GM21529 (cell line): ENCODE data around the gene PDE5A.

Experiments used
- ATAC-seq: cut with Tn5 transposase; IDR thresholded peaks from one replicate; pipeline ENCODE4 v1.9.1; 2021; ENCODE audit not compliant: unreplicated experiment

PDE5A gene

DNA sequence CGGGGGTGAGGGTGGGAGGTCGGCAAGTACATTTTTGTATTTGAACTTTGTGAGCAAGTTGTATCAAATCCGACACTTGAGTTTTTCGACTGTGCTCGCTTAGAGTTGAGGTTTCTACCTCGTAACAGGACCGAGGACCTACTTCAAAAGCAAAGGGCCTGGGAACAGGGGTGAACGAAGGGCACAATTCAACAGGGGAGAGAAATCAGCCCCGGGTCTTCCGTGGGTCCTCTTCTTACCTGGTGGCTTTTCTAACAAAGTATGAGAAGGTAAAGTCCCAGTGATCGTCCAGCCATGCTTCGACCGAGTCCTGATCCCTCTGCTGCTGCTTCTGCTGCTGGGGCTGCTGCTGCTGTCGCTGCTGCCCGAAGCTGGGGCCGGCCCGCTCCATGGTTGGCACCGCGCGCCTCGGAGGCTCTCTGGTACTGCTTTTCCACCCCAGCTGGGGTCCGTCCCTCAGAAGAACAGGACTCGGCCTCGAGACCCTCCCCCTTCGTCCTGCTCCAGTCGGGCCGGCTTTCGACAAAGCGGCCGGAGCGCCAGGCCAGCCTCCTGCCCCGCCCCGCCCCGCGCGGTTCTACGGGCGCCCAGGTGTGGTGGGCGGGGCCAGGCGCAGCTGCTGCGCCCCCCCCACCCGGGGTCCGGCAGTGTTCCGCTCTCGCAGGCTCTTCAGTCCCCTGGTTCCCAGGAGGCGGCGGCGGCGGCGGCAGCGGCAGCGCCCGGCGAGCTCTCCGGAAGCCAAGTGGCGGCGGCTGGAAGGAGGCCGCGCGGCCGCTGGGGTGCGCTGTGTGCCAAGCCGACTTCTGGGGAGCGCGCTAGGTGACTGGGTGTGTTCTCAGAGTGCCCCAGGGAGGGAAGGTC lies at the start of gene PDE5A:
Gene PDE5A, minus strand, starts transcription at position 524 of the 861 bp plus-strand sequence. Its CDS starts 133 bp downstream, at position 391.
- ATAC-seq: peak; percentile 91

DNA sequence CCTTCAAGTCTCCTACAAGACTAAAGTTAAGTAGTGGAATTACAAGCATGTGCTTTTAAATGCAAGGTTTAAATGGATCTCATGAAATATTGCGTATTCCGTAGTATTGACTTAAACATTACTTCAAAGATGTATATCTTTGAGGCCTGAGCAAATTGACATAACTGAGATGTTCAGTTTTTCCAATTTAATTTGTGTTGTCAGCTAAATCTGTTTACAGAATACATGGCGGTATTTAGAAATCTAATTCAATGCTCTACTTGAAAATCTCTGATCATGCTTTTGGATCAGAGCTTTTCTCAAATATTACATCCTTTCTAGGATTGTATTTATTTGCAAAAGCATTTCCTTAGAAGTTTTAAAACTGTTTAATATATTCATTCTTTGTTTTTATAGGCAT lies 47.5 kb upstream of the PDE5A start:
- no peak for ATAC-seq

DNA sequence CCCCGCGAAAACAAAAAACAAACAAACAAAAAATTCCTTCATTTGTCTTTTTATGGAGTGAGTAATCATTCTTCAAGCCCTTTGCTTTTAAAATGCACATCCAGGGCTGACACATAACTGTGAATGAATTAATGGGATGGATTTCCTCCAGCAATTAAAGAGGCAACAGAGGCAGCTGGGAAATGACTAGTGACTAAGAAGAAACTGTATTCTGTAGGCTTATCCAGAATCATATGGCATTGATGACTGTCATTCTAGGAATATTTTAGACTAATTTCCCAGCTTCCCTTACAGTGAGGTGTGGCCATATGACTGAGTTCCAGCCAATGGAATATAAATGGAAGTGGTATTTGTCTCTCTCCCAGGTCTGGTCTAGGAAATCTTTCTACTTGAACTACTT lies 46.8 kb upstream of the PDE5A start:
- ATAC-seq: no peak

DNA sequence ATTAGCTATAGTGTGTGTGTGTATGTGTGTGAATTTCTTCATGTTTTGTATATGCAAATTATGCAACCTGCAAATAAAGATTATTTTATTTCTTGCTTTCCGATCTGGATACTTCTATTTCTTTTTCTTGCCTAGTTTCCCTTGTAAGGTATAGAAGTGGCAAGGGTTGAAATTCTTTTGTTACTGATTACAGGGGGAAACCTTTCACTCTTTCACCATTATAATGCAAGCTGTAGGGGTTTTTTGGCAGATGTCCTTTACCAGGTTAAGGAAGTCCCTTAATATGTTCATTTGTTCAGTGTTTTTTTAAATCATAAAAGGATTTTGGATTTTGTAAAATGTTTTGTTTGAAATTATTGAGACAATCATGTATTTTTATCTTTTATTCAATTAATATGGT lies 44.3 kb upstream of the PDE5A start:
- ATAC-seq: no peak

DNA sequence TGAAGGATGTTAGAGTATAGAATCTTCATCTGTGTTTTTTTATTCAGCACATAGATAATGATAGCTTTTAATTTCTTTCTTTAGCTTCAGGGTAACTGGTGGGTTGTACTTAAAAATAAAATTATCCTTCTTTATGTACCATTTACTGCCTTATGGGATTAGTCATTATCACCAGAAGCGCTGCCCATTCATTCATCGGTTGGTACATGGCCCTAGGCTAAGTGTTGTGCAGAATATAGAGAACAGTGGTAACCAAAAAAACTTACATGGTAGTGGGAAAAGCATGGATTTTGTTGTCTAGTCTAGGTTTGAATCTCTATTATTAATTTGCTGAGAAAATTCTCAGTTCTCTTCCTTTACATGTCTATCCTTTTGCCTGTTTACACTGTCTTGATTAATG lies 43.5 kb upstream of the PDE5A start:
- ATAC-seq: no peak

DNA sequence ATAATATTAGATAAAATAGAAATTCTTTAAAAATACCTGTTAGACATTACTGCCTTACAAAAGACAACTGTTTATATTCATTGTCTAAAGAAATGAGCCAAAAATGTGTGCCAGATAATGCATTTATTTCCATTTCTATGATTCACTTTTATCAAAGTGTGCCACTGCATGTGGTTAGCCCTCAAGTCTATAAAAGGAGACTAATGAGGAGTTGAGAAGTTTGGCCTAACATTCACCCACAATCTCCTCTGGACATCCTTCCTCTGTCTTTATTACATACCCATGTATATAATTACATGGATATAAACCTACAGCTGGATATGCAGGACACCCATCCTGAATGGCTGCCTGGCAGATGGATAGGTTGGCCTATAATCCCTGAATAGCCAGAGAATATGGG lies 42.6 kb upstream of the PDE5A start:
- ATAC-seq: no peak

DNA sequence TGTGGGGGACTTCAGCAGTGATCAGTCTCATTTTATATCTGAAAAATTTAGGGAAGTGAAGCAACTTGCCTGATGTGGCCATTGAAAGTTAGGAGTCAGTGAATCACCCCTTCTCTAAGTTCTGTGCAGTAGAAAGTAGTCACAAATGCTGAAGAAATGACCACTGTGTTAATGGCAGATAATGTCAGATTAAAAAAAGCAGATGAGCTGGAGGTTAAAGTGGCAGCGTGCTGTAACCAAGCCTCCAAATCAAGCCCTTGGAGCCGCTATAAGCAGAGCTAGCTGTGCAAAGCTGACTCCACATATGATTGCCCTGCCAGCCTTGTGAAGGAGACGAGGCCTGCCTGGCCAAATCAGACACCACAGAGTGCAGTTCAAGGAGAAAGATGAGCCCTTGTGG lies 39.2 kb upstream of the PDE5A start:
- no peak for ATAC-seq

DNA sequence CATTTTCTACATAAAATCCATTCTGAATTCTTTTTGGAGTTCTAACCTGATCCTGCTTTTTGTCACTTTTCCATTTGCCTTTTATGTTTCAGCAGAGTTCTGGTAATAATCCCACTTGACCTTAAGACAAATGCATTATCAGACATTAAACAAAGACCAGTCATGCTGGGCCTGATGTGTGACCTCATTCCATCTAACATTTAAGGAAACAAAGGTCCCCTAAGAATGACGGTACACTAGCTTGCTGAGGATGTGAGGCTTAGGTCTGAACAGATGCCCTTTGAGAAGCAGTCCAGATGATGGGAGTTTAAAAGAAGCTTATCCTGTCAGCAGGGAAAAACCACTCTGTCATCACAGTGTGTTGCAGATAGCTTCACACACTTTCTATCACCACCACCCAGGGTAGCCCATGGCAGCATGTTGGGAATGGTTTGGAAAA lies 38.1 kb upstream of the PDE5A start:
- ATAC-seq: no peak

DNA sequence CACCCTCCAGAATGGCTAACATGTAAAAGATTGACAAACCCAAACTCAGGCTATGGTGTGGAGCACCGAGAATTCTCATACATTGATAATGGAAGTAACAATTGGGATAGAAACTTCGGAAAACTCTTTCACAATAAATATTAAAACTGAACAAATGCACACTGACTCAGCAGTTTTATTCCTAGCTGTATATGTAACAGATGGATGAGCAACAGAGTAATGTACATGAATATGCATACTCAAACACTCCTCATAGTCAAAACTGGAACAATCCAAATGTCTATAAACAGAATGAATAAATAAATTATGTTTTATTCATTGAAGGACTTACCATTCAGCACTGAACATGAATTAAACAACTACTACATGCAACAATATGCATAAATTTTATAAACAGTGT lies 37.1 kb upstream of the PDE5A start:
- ATAC-seq: no peak

DNA sequence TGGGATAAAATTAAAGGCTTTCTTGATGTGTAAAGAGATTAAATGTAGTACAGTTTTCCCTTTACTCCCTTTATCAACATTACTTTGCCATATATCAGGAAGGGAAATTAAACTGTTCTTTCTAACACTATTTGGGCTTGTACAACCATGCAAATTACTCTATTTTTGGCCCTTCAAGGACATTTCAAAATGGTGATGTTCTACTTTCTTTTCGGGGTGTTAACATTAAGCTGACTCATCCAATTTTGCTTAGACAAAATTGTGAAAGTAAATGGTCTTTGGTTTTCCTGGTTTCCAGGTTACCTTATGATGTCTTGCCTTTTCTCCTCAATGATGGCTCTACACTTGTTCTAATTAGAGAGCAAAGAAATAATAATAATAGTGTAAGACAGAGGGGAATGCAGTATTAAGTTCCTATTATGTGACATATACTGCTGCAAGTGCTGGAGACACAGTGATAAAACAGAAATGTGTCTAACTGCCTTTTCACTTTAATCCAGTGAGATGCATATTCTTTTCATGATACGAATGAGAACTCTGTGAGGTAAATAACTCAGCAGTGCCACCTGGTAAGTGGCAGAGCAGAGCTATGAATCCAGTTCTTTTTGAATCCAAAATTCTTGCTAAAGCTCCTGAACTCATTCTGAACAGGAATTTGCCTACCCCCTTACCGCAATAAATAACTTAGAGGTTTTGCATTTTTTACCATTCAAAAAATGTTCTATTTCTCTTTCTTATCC lies 35.7 kb upstream of the PDE5A start:
- ATAC-seq: no peak

DNA sequence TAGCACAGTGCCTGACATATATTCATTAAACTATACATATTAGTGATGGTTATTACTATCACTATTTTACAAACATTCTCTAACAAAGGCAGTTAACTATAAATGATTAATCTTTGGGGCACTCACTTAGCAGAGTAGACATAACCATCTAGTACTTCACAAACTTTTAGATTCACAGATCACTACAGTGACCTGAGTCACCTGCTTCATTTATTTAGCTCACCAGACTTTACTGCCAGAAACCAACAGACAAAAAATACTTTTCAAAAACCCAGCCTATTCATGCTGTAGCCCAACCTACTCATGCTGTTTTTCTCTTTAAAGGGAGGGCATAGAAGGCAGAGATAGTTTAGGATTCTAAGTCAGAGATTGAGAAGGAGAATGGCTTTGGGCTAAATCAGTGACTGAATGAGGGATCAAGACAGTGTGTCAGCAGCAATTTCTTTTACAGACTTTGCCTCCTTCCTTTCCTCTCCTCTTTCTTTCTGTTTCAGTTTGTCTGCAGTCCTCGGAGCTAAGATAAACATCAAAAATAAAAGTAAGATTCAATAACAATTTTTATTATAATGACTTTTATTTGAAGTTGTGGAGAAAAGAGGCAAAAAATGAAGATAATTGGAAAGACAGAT lies 34.7 kb upstream of the PDE5A start:
- ATAC-seq: peak; percentile 65

DNA sequence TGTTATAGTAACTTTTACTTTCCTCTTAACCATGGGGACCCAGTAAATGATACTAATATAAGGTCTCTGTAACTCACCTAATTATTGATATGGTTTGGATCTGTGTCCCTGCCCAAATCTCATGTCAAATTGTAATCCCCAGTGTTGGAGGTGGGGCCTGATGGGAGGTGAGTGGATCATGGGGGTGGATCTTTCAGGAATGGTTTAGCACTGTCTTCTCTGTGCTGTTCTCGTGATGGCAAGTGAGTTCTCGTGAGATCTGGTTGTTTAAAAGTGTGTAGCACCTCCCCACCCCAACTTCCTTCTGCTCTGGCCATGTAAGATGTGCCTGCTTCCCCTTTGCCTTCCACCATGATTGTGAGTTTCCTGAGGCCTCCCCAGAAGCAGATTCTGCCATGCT lies 34.0 kb upstream of the PDE5A start:
- ATAC-seq: peak; percentile 27

DNA sequence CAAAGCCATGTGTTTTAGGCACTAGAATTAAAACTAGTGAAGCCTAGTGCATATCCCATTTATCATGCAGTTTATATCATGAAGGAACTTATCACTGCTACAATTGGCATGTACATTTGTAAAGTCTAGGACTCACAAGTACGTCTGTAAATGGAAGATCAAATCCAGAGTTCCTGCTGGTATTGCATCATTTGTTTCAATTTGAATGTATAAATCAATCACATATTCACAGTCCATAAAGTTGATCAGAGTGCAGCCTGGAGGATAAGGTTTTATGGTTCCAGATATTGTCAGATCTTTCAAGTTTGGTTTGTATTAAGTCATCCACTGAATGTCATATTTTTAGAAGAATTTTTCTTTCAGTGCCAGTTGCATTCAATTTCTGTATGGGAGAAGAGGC lies 32.6 kb upstream of the PDE5A start:
- ATAC-seq: no peak

DNA sequence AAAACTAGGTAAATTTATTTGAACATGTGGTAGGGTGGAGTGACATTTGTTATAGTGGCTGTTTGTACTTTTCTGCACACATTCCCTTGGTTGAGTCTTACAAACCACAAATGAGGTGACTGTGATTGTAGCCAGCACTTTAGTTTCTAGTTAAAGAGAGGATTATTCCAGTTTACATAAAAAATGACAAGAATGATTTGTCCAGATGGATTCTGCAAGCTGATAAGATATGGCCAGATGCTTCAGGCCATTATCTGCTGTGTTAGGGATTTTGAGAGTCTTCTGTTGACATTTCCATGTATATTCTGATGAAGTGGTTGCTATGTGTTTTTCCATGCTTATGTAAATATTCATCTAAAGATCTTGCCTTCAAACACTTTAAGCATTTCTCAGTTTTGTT lies 31.0 kb upstream of the PDE5A start:
- no peak for ATAC-seq

DNA sequence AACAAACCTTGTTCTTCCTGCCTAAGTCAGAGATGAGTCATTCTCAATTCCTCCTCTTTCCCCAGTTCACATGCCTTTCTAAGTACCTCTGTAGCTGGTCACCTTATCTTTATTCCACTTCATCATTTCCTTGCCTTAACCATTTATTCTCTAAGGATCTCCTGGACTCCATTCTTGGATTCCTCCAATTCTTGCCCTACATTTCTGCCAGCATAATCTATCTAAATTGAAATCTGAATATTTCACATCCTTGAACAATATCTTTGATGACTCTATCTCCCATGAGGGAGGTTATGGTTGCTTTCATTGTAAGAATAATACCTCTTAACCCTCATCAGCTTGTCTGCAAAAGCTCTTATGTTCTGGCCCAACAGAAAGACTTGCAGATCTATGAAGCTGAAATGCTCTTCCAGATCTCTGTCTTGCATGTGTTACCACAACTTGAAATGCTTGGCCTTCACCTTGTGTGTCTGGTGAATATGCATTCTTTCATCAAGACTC lies 28.6 kb upstream of the PDE5A start:
- ATAC-seq: no peak

DNA sequence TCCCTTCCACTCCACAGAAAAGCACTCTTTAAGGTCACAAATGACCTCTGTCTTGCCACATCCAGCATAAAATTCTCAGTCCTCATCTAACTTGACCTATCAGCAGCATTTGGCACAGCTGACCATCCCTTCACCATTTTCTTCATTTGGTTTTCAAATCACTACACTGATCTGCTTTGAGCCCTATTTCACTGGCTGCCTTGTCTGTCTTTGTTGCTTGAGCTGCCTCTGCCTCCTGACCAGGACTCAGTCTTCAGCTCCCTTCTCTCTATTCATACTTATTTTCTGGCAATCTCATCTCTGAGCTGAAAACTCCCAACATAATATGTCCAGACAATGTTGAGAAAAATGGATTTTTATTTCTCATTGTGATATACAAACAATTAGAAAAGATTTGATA lies 27.7 kb upstream of the PDE5A start:
- no peak for ATAC-seq

DNA sequence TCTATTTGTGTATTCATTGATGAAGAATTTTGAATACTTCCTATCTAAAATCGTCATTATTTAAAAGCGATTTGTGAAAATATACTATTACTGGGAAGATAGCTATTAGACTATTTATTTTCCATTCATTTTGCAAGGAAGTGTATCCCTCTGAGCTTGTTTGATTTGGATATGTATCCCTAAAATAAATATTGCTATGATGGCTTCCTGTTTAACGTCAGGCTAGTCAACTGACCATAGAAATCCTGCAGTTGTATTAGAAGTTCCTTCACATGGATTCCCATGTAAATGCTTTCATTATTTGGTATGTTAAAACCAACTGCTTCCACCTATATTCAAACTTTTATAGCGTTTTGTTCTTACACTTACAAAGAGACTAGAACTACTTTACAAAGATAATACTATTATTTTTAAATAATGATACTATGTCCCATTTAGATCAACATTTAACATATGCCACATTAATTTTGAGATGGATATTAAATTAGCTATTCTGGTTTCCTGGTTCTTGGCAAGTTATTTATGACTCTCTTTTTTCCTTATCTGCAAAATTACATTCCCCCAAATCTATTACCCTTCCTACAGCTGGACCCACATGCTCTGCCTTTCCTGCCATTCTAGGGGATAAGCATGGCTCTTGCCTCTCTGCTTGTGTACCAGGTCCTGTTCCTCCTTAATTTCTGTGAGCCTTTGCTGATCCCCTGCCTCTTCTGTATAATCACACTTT lies 26.7 kb upstream of the PDE5A start:
- ATAC-seq: no peak

DNA sequence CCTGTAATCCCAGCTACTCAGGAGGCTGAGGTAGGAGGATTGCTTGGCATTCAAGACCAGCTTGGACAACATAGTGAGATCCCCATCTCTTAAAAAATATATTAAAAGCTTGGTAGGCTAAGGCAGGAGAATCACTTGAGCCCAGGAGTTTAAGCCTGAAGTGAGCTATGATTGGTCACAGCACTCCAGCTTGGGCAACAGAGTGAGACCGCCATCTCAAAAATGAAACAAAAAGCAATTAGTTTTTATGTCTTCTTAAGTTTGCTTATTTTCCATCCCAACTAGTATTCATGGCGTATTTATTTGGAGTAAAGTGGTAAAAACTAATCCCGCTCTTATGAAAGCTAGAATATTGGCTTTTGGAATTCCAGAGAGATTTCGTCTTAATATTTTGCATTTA lies 25.4 kb upstream of the PDE5A start:
- ATAC-seq: no peak

DNA sequence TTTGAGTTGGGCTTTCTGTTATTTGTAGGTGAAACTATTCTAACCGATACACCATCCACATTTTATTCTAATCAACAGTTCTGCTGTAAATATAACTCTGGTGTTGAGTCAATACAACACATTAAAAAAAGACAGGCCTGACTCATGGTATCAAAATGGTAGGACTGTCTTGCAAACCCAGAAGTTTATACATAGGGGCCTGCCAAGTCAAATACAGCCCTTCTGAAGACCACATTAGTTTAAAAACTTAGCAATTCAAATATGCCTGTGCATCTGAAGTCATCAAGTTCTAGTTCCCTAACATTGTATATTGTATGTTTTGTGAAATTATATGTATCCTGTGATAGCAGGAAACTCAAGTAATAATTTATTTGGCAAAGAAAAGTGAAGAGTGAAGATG lies 24.4 kb upstream of the PDE5A start:
- no peak for ATAC-seq

DNA sequence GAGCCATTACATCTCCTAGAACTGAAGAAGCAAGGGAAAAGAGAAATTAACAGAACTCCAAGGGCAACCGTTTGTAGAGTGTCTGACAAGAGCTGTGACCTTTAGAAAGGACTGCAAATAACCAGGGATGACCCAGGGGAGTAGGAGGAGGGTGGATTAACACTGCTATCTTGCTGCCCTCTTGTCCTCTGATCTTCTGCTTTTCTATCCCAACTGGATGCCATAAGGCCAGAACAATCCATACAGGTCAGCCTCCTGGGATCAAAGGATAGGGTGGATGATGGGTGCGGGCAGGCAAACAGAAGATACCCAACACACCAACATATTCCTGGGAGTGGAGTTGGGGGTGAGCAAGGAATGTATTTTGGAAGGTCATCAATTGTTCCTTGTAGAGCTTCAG lies 19.8 kb upstream of the PDE5A start:
- ATAC-seq: no peak

DNA sequence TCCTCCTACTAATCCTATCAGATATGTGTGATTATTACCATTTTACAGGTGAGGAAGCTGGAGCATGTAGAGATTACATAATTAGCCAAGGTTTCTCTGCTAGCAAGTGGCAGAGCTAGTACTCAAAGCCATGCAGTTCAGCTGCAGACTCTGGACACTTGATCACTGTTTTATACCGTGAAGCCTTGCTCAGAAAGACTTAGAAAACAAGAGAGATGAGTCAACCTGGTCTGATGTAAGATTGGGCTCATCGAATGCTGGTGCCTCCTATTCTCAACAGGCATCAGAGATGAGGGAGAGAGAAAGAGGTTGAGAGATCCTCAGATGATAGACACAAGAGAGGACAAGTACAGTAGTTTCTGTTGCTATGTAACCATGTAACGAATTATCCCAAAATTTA lies 19.0 kb upstream of the PDE5A start:
- no peak for ATAC-seq
